BE2C (cell line): ENCODE data around the gene PHACTR1.

Experiments used
- DNase-seq: peaks from one replicate; pipeline ENCODE4 v3.0.0-alpha.2; 2020
- H3K27me3 ChIP-seq: fragments of 250-450 bp; sonication (Bioruptor Pico); 2 replicates; pipeline ENCODE4 v1.5.1; 2020; ENCODE audit warnings: mild to moderate bottlenecking
- H3K36me3 ChIP-seq: fragments of 250-450 bp; sonication (Bioruptor Pico); 2 replicates; pipeline ENCODE4 v1.5.1; 2020; ENCODE audit warnings: mild to moderate bottlenecking
- H3K4me1 ChIP-seq: fragments of 250-450 bp; sonication (Bioruptor Pico); 2 replicates; pipeline ENCODE4 v1.5.1; 2020
- H3K4me3 ChIP-seq: 2 replicates; pipeline ENCODE4 v1.5.1; 2011; ENCODE audit warnings: low read depth, low read length
- H3K9me3 ChIP-seq: fragments of 250-450 bp; sonication (Bioruptor Pico); 2 replicates; pipeline ENCODE4 v1.5.1; 2020
- CTCF ChIP-seq: IDR thresholded peaks from 2 replicates; pipeline ENCODE4 v1.5.1; 2012; ENCODE audit warnings: mild to moderate bottlenecking, low read depth, low read length

The PHACTR1 gene

GRCh38 chr6:12991435-12991834 lies 274.9 kb downstream of the PHACTR1 start:
- TF ChIP-seq CTCF = no peak
- H3K4me1 ChIP-seq = no peaks in the 10 kb centered on the region
- H3K36me3 ChIP-seq = no peaks in the 10 kb centered on the region
- H3K4me3 ChIP-seq = no peak overlapping the region
- no peaks in the 10 kb centered on the region for H3K9me3 ChIP-seq
- DNase-seq = no peak
- H3K27me3 ChIP-seq = no peaks in the 10 kb centered on the region

GRCh38 chr6:12992770-12993169 lies 276.2 kb downstream of the PHACTR1 start:
- Histone ChIP-seq H3K36me3 (no peaks in the 10 kb centered on the region), H3K4me3 (no peak overlapping the region), H3K4me1 (no peaks in the 10 kb centered on the region), H3K27me3 (no peaks in the 10 kb centered on the region), H3K9me3 (no peaks in the 10 kb centered on the region)
- TF ChIP-seq CTCF = no peak
- no peak for DNase-seq

GRCh38 chr6:12993283-12993898 lies 276.8 kb downstream of the PHACTR1 start:
- Histone ChIP-seq H3K36me3 (no peaks in the 10 kb centered on the region), H3K4me3 (no peak overlapping the region), H3K27me3 (no peaks in the 10 kb centered on the region), H3K4me1 (no peaks in the 10 kb centered on the region), H3K9me3 (no peaks in the 10 kb centered on the region)
- no peak for DNase-seq
- TF ChIP-seq CTCF = no peak

- no peak for DNase-seq
- Histone ChIP-seq H3K27me3 (no peaks in the 10 kb centered on the region), H3K36me3 (no peaks in the 10 kb centered on the region), H3K4me1 (no peaks in the 10 kb centered on the region), H3K4me3 (no peak overlapping the region), H3K9me3 (no peaks in the 10 kb centered on the region)
- no peak for TF ChIP-seq CTCF
Measured at GRCh38 chr6:12995419-12995818, 278.9 kb downstream of the PHACTR1 start.

- TF ChIP-seq CTCF = no peak
- H3K9me3 ChIP-seq = no peaks in the 10 kb centered on the region
- H3K4me3 ChIP-seq = no peak overlapping the region
- no peaks in the 10 kb centered on the region for H3K4me1 ChIP-seq
- no peaks in the 10 kb centered on the region for H3K27me3 ChIP-seq
- H3K36me3 ChIP-seq = no peaks in the 10 kb centered on the region
- no peak for DNase-seq
Measured at GRCh38 chr6:13000537-13000936, 284.0 kb downstream of the PHACTR1 start.

DNA sequence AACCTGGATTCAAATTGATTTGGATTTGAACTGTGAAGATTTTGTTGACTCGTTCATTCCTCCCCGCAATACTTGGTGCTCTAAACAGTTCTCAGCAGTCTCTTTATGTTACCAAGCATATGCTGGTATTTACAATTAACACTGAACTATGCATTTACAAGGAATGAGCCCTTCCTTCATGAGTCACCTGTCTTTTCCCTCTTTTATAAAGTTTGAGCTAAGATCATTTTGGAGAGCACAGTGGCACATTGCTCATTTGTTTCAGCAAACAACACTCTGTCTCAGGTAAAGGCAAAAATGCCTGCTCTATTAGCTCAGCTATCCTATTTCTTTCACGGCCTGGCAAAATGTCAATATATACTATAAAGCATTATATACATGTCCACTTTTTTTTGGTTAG lies 285.4 kb downstream of the PHACTR1 start:
- Histone ChIP-seq H3K27me3 (no peaks in the 10 kb centered on the region), H3K9me3 (no peaks in the 10 kb centered on the region), H3K36me3 (no peaks in the 10 kb centered on the region), H3K4me1 (no peaks in the 10 kb centered on the region), H3K4me3 (no peak overlapping the region)
- no peak for TF ChIP-seq CTCF
- no peak for DNase-seq
